ENCODE data around the gene DOLK. TPM values are rescaled to one million over a fixed set of nuclear protein-coding genes. Genes with fewer than 3 reads are reported as not detected.

The DOLK gene
- polyA plus RNA-seq, 1 of the 3 experiments (the other 2 are of a cell fraction), result 23.1 TPM

GRCh38 chr9:128913048-128913900 lies 34.1 kb downstream of the DOLK start:
- Histone ChIP-seq H3K4me1 (ENCODE audit: control insufficient read depth in 1 of 2, insufficient read depth in 2 of 2, low read depth in 1 of 2, low read length in 1 of 2) (peaks cover 0 to 23% of the 10 kb centered on the region in 2 experiments; a peak in 3 of 4 replicates), H3K27me3 (ENCODE audit: insufficient read depth) (no peaks in the 10 kb centered on the region), H3K9me2 (no peaks in the 10 kb centered on the region), H3K27ac (ENCODE audit: low read depth in 2 of 2, low read length in 1 of 2) (peak overlapping the region in 1 of 2 experiments; percentile 70; a peak in 1 of 4 replicates), H3K79me2 (ENCODE audit: insufficient read depth) (peaks cover 46% of the 10 kb centered on the region), H3K36me3 (replicated peaks in 1 of 2; ENCODE audit: control insufficient read depth in 1 of 2, insufficient read depth in 2 of 2, low read length in 1 of 2) (peaks cover 5 to 42% of the 10 kb centered on the region in 2 experiments), H4K20me1 (ENCODE audit: insufficient read depth) (no peaks in the 10 kb centered on the region), H3K4me2 (peak overlapping the region; percentile 77; the same call in 1 of the 2 replicates), H2AFZ (ENCODE audit: low read depth) (no peak overlapping the region), H3K9ac (no peak overlapping the region), H3F3A (replicated peaks; ENCODE audit: insufficient read depth) (peaks cover 7% of the 10 kb centered on the region), H3K9me3 (no peaks in the 10 kb centered on the region), H3K4me3 (ENCODE audit: low read depth in 2 of 2, low read length in 1 of 2) (no peak overlapping the region)
- ChIA-PET CTCF (interaction anchor here (1.0 to 1.2 kb wide), 2 partner anchors 14 to 50 kb away, joined by 3 to 7 read pairs; no protein-coding TSS in a partner anchor), POLR2A (no interaction called here)
- 90% methylated on average over 11 of the region's 15 CpGs for WGBS (ENCODE audit: low lambda C conversion rate)
- no peak for DNase-seq
- TF ChIP-seq FOXJ3 (CRISPR knock-in tag; IDR thresholded peaks at IDR 0.05) (no peak), FOXM1 (IDR thresholded peaks at IDR 0.05; ENCODE audit: low read depth) (no peak), REST (IDR thresholded peaks at IDR 0.05; ENCODE audit: low read depth, low read length) (no peak), RFX5 (IDR thresholded peaks at IDR 0.05; ENCODE audit: low read length) (no peak), MAX (IDR thresholded peaks at IDR 0.05; ENCODE audit: low read depth) (no peak), MXI1 (IDR thresholded peaks at IDR 0.05; ENCODE audit: low read depth, low read length) (no peak), RCOR1 (IDR thresholded peaks at IDR 0.05; ENCODE audit: low read length) (no peak), RAD21 (IDR thresholded peaks at IDR 0.05; ENCODE audit: low read length) (no peak), SMC3 (IDR thresholded peaks at IDR 0.05; ENCODE audit: low read depth, low read length) (no peak), NFIC (IDR thresholded peaks at IDR 0.05; ENCODE audit: borderline replicate concordance) (no peak), TAF1 (IDR thresholded peaks at IDR 0.05; ENCODE audit: borderline replicate concordance, low read depth, low read length) (no peak)
